Vagina (tissue), 2 donors: ENCODE results near the gene ABHD13.
A peak's percentile ranks its signal among the peaks of the same experiment; 100 is the strongest.

Experiments used
- POLR2AphosphoS5 ChIP-seq, 2 donors: sonication (generic); formaldehyde crosslinking; IDR thresholded peaks; one replicate each; pipeline ENCODE4 v1.9.0; 2017; ENCODE audit warnings: antibody characterized with exemption in 2 of 2, mild to moderate bottlenecking in 2 of 2, low read depth in 1 of 2; ENCODE audit not compliant: insufficient read depth in 1 of 2
- TF ChIP-seq, protein P1 (sequence below), 3 experiments: fragments of 450-650 bp in 2 of 3; fragments of 200-600 bp in 1 of 3; sonication (generic) in 1 of 3; IDR thresholded peaks; one replicate each; pipeline ENCODE4 v1.5.1; 2017 to 2019; ENCODE audit warnings: antibody characterized with exemption in 3 of 3, mild to moderate bottlenecking in 2 of 3, moderate library complexity in 2 of 3

DNA sequence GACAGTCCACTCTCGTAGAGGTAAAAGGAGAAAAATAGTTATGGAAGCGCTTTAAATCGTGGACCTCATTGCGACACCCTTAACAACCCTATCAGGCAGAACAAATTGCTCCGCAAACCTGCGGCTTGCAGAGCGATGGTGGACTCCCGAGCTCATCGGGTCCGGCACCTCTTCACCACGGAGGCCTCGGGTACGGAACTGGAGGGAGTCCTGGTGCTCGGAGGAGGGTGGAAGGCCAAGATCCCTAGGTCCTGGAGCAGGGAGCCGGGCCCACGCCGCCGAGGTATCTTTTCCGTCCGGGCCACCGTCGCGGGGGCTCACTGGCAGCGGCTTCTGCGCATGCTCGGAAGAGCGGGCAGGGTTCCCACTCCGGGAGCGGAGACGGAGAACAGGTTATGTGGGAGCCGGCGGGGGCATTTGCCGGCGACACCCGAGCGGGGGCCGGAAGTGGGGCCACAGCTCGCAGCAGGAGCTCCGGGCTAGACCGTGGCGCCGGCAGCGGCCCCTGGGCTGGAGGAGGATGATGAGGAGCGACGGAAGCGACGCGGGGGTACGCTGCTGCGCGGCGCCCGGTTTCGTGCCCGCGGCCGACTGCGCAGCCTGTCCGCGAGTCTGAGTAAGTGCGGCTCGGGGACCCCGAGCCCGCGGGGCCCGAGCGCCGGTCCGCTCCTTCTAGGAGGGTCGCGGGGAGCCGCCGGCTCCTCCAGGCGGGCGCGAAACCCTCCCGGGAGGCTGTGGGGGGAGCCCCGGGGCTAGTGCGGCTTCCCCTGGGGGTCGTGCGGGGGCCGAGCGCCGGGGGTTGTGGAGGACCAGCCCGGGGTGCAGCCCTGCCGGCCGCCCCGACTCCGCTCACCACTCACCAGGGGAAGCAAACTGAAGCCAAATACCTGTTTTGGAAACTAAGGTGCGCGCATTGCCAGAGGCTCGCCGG, at the start of gene ABHD13:
- TF ChIP-seq, protein P1, sequence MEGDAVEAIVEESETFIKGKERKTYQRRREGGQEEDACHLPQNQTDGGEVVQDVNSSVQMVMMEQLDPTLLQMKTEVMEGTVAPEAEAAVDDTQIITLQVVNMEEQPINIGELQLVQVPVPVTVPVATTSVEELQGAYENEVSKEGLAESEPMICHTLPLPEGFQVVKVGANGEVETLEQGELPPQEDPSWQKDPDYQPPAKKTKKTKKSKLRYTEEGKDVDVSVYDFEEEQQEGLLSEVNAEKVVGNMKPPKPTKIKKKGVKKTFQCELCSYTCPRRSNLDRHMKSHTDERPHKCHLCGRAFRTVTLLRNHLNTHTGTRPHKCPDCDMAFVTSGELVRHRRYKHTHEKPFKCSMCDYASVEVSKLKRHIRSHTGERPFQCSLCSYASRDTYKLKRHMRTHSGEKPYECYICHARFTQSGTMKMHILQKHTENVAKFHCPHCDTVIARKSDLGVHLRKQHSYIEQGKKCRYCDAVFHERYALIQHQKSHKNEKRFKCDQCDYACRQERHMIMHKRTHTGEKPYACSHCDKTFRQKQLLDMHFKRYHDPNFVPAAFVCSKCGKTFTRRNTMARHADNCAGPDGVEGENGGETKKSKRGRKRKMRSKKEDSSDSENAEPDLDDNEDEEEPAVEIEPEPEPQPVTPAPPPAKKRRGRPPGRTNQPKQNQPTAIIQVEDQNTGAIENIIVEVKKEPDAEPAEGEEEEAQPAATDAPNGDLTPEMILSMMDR (IDR thresholded peaks at IDR 0.05): no peak
- TF ChIP-seq POLR2AphosphoS5 (IDR thresholded peaks at IDR 0.05; ENCODE audit: insufficient read depth in 1 of 2, low read depth in 1 of 2): peak; percentile 85 to 94
